ENCODE results near the gene ATP1B1.

ATP1B1 gene

GRCh38 chr1:169138866-169139670 is 32.6 kb downstream of the ATP1B1 start:
- ChIA-PET POLR2A (no interaction called here), CTCF (interaction anchor here (0.6 kb wide), 1 partner anchor 42 kb away, joined by 3 read pairs; no protein-coding TSS in a partner anchor)
- Histone ChIP-seq H3K36me3 (ENCODE audit: control insufficient read depth in 2 of 2, insufficient read depth in 1 of 2, low read length in 2 of 2) (no peaks in the 10 kb centered on the region), H3K4me1 (ENCODE audit: control insufficient read depth, insufficient read depth, low read length) (no peaks in the 10 kb centered on the region), H3K4me3 (ENCODE audit: low read depth, low read length) (no peak overlapping the region), H3K27ac (ENCODE audit: extremely low read depth, low read depth, low read length) (no peak overlapping the region), H3K9me3 (ENCODE audit: control insufficient read depth, insufficient read depth, low read depth, low read length) (no peaks in the 10 kb centered on the region)
- TF ChIP-seq ZNF707 (tag by site-specific recombination; IDR thresholded peaks at IDR 0.05): no peak
- TF ChIP-seq ZNF211 (tag by site-specific recombination; IDR thresholded peaks at IDR 0.05; ENCODE audit: low read depth): no peak
- TF ChIP-seq KLF16 (tag by site-specific recombination; IDR thresholded peaks at IDR 0.05): no peak
- TF ChIP-seq ZNF274 (IDR thresholded peaks at IDR 0.05; ENCODE audit: low read length): no peak
- TF ChIP-seq ZNF274 (tag by site-specific recombination; IDR thresholded peaks at IDR 0.05; ENCODE audit: borderline replicate concordance): no peak
- TF ChIP-seq ZNF768 (tag by site-specific recombination; IDR thresholded peaks at IDR 0.05): no peak
- no peak for TF ChIP-seq ZNF624 (tag by site-specific recombination; IDR thresholded peaks at IDR 0.05)
- no peak for TF ChIP-seq ZNF549 (tag by site-specific recombination; IDR thresholded peaks at IDR 0.05)
- no peak for TF ChIP-seq ZNF26 (tag by site-specific recombination; IDR thresholded peaks at IDR 0.05)
- no peak for TF ChIP-seq ZNF398 (tag by site-specific recombination; IDR thresholded peaks at IDR 0.05)
- no peak for TF ChIP-seq ZNF670 (tag by site-specific recombination; IDR thresholded peaks at IDR 0.05; ENCODE audit: low read depth)
- TF ChIP-seq ZEB2 (tag by site-specific recombination; IDR thresholded peaks at IDR 0.05): no peak
- TF ChIP-seq BCL11A (tag by site-specific recombination; IDR thresholded peaks at IDR 0.05; ENCODE audit: low read depth): no peak
- TF ChIP-seq, protein P1, sequence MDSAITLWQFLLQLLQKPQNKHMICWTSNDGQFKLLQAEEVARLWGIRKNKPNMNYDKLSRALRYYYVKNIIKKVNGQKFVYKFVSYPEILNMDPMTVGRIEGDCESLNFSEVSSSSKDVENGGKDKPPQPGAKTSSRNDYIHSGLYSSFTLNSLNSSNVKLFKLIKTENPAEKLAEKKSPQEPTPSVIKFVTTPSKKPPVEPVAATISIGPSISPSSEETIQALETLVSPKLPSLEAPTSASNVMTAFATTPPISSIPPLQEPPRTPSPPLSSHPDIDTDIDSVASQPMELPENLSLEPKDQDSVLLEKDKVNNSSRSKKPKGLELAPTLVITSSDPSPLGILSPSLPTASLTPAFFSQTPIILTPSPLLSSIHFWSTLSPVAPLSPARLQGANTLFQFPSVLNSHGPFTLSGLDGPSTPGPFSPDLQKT (IDR thresholded peaks at IDR 0.05; ENCODE audit: borderline replicate concordance, low read depth, low read length): no peak
- no peak for TF ChIP-seq ZNF664 (tag by site-specific recombination; IDR thresholded peaks at IDR 0.05)
- TF ChIP-seq ZNF626 (tag by site-specific recombination; IDR thresholded peaks at IDR 0.05): no peak
- TF ChIP-seq ZNF677 (tag by site-specific recombination; IDR thresholded peaks at IDR 0.05): no peak

DNA sequence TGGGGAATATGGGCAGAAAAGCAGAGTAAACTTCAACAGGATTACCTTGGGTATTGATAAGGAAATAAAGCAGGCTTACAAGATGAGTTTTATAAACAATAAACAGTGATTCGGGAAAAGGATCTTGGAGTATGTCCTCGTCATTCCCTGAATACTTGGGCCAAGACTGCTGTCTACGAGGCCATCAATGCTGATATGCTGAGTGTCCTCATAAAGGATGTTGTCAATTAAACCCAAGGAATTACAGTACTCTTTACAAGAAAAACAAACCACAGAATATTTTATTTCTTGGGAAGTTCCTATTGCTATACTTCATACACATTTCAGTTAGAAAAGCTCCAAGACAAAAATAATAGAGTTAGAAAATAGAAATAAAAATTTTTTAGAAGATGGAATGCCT is 34.9 kb downstream of the ATP1B1 start:
- ChIA-PET POLR2A (no interaction called here), CTCF (interaction anchor here (0.8 to 1.3 kb wide), 2 partner anchors 33 to 207 kb away, joined by 4 to 5 read pairs; no protein-coding TSS in a partner anchor)
- H3K36me3 ChIP-seq (ENCODE audit: control insufficient read depth in 2 of 2, insufficient read depth in 1 of 2, low read length in 2 of 2): no peaks in the 10 kb centered on the region

More for the DNA sequence above, 34.9 kb downstream of the ATP1B1 start:
- no peaks in the 10 kb centered on the region for H3K4me1 ChIP-seq (ENCODE audit: control insufficient read depth, insufficient read depth, low read length)
- TF ChIP-seq ZNF624 (tag by site-specific recombination; IDR thresholded peaks at IDR 0.05): no peak
- no peak for TF ChIP-seq KLF16 (tag by site-specific recombination; IDR thresholded peaks at IDR 0.05)
- no peak for TF ChIP-seq KLF7 (tag by site-specific recombination; IDR thresholded peaks at IDR 0.05; ENCODE audit: borderline replicate concordance)
- no peak for TF ChIP-seq ZNF426 (tag by site-specific recombination; IDR thresholded peaks at IDR 0.05)
- H3K27ac ChIP-seq (ENCODE audit: extremely low read depth, low read depth, low read length): no peak overlapping the region
- H3K9me3 ChIP-seq (ENCODE audit: control insufficient read depth, insufficient read depth, low read depth, low read length): no peaks in the 10 kb centered on the region
- H3K4me3 ChIP-seq (ENCODE audit: low read depth, low read length): no peak overlapping the region
